Nephron progenitor cell (in vitro differentiated cells): ENCODE results near the gene PTPRR.

ENCODE experiments used
- DNase-seq: peaks from one replicate; pipeline ENCODE4 v3.0.0; 2021
- H3K27ac Mint-ChIP-seq: 2 replicates; pipeline ENCODE4 v1.8.0; 2021; ENCODE audit warnings: mild to moderate bottlenecking, moderate library complexity, mixed read lengths
- H3K27me3 Mint-ChIP-seq: 2 replicates; pipeline ENCODE4 v1.8.0; 2021; ENCODE audit warnings: mild to moderate bottlenecking, low read depth, mixed read lengths; ENCODE audit not compliant: poor library complexity
- H3K36me3 Mint-ChIP-seq: 2 replicates; pipeline ENCODE4 v1.8.0; 2021; ENCODE audit warnings: low read depth, mixed read lengths
- H3K4me1 Mint-ChIP-seq: 2 replicates; pipeline ENCODE4 v1.8.0; 2021; ENCODE audit warnings: mixed read lengths
- H3K4me3 Mint-ChIP-seq: 2 replicates; pipeline ENCODE4 v1.8.0; 2021; ENCODE audit warnings: mild to moderate bottlenecking, moderate library complexity, mixed read lengths
- H3K9me3 Mint-ChIP-seq: 2 replicates; pipeline ENCODE4 v1.8.0; 2021; ENCODE audit warnings: mild to moderate bottlenecking, moderate library complexity, mixed read lengths
- CTCF ChIP-seq: fragments of 200-600 bp; sonication (generic); IDR thresholded peaks from 2 replicates; pipeline ENCODE4 v1.5.0; 2021; ENCODE audit warnings: antibody characterized with exemption

PTPRR gene

GRCh38 chr12:70691018-70691672 lies 229.4 kb downstream of the PTPRR start:
- H3K36me3 Mint-ChIP-seq, result no peaks in the 10 kb centered on the region
- no peaks in the 10 kb centered on the region for H3K4me1 Mint-ChIP-seq
- H3K27ac Mint-ChIP-seq, result peak overlapping the region; percentile 22
- peaks cover 3% of the 10 kb centered on the region for H3K27me3 Mint-ChIP-seq
- TF ChIP-seq CTCF, result no peak
- DNase-seq, result no peak
- no peak overlapping the region for H3K4me3 Mint-ChIP-seq
- no peaks in the 10 kb centered on the region for H3K9me3 Mint-ChIP-seq

GRCh38 chr12:70686907-70687306 lies 233.6 kb downstream of the PTPRR start:
- peaks cover 3% of the 10 kb centered on the region for H3K27me3 Mint-ChIP-seq
- no peak for DNase-seq
- TF ChIP-seq CTCF, result no peak
- H3K4me3 Mint-ChIP-seq, result no peak overlapping the region
- H3K4me1 Mint-ChIP-seq, result no peaks in the 10 kb centered on the region
- H3K36me3 Mint-ChIP-seq, result no peaks in the 10 kb centered on the region
- H3K9me3 Mint-ChIP-seq, result no peaks in the 10 kb centered on the region
- H3K27ac Mint-ChIP-seq, result no peak overlapping the region

GRCh38 chr12:70686299-70686698 lies 234.2 kb downstream of the PTPRR start:
- Mint-ChIP-seq H3K27me3 (peaks cover 3% of the 10 kb centered on the region), H3K4me1 (no peaks in the 10 kb centered on the region), H3K36me3 (no peaks in the 10 kb centered on the region), H3K27ac (no peak overlapping the region), H3K4me3 (no peak overlapping the region), H3K9me3 (no peaks in the 10 kb centered on the region)
- DNase-seq, result no peak
- no peak for TF ChIP-seq CTCF

GRCh38 chr12:70683976-70684375 lies 236.6 kb downstream of the PTPRR start:
- Mint-ChIP-seq H3K36me3 (no peaks in the 10 kb centered on the region), H3K4me1 (no peaks in the 10 kb centered on the region), H3K4me3 (no peak overlapping the region), H3K27ac (no peak overlapping the region), H3K27me3 (no peaks in the 10 kb centered on the region), H3K9me3 (no peaks in the 10 kb centered on the region)
- no peak for TF ChIP-seq CTCF
- DNase-seq, result no peak

GRCh38 chr12:70671698-70672097 lies 248.8 kb downstream of the PTPRR start:
- no peak overlapping the region for H3K27ac Mint-ChIP-seq
- no peaks in the 10 kb centered on the region for H3K36me3 Mint-ChIP-seq
- H3K9me3 Mint-ChIP-seq, result no peaks in the 10 kb centered on the region
- no peak overlapping the region for H3K4me3 Mint-ChIP-seq
- no peak for TF ChIP-seq CTCF
- H3K27me3 Mint-ChIP-seq, result peaks cover 5% of the 10 kb centered on the region
- H3K4me1 Mint-ChIP-seq, result no peaks in the 10 kb centered on the region
- no peak for DNase-seq

GRCh38 chr12:70670948-70671347 lies 249.6 kb downstream of the PTPRR start:
- Mint-ChIP-seq H3K4me1 (no peaks in the 10 kb centered on the region), H3K27ac (no peak overlapping the region), H3K4me3 (no peak overlapping the region), H3K36me3 (no peaks in the 10 kb centered on the region), H3K9me3 (no peaks in the 10 kb centered on the region), H3K27me3 (peaks cover 5% of the 10 kb centered on the region)
- TF ChIP-seq CTCF, result no peak
- DNase-seq, result no peak
